Mesendoderm (in vitro differentiated cells): Measurements from ENCODE around the gene GET3.

Experiments used
- DNase-seq: peaks from one replicate; pipeline ENCODE4 v3.0.0; 2013
- H2AK5ac ChIP-seq: 2 replicates; pipeline ENCODE4 v1.6.1; 2013; ENCODE audit warnings: low read length, inconsistent platforms
- H2BK120ac ChIP-seq: 2 replicates; pipeline ENCODE4 v1.6.1; 2013; ENCODE audit warnings: low read depth, mild to moderate bottlenecking, low read length, moderate library complexity, mixed read lengths
- H2BK15ac ChIP-seq: replicated peaks from 2 replicates; pipeline ENCODE4 v1.6.1; 2013; ENCODE audit warnings: low read depth, mild to moderate bottlenecking, moderate library complexity
- H2BK5ac ChIP-seq: 2 replicates; pipeline ENCODE4 v1.6.1; 2013; ENCODE audit warnings: low read length, inconsistent platforms
- H3K18ac ChIP-seq: 2 replicates; pipeline ENCODE4 v1.6.1; 2013; ENCODE audit warnings: mild to moderate bottlenecking, low read length, mixed read lengths
- H3K23ac ChIP-seq: one replicate; pipeline ENCODE4 v1.6.1; 2013; ENCODE audit warnings: low read length
- H3K27ac ChIP-seq: 2 replicates; pipeline ENCODE4 v1.5.1; 2013; ENCODE audit warnings: low read depth, mild to moderate bottlenecking, inconsistent platforms, low read length, moderate library complexity
- H3K27me3 ChIP-seq: 2 replicates; pipeline ENCODE4 v1.6.1; 2013; ENCODE audit warnings: low read length, control low read depth, mild to moderate bottlenecking, inconsistent platforms; ENCODE audit not compliant: insufficient read depth, poor library complexity
- H3K36me3 ChIP-seq: 2 replicates; pipeline ENCODE4 v1.6.1; 2013; ENCODE audit warnings: low read length, inconsistent platforms; ENCODE audit not compliant: control insufficient read depth, insufficient read depth
- H3K4ac ChIP-seq: one replicate; pipeline ENCODE4 v1.6.1; 2013; ENCODE audit warnings: low read depth, mild to moderate bottlenecking, low read length, moderate library complexity
- H3K4me1 ChIP-seq: 2 replicates; pipeline ENCODE4 v1.6.1; 2013; ENCODE audit warnings: low read depth, low read length, inconsistent platforms; ENCODE audit not compliant: control insufficient read depth
- H3K4me2 ChIP-seq: 2 replicates; pipeline ENCODE4 v1.6.1; 2013; ENCODE audit warnings: low read length
- H3K4me3 ChIP-seq: 2 replicates; pipeline ENCODE4 v1.5.1; 2013; ENCODE audit warnings: mild to moderate bottlenecking, low read length
- H3K56ac ChIP-seq: one replicate; pipeline ENCODE4 v1.6.1; 2013; ENCODE audit warnings: low read length
- H3K79me1 ChIP-seq: 2 replicates; pipeline ENCODE4 v1.6.1; 2013; ENCODE audit warnings: low read length, inconsistent platforms
- H3K79me2 ChIP-seq: 2 replicates; pipeline ENCODE4 v1.6.1; 2013; ENCODE audit warnings: mild to moderate bottlenecking, low read length; ENCODE audit not compliant: control insufficient read depth, insufficient read depth
- H3K9ac ChIP-seq: 2 replicates; pipeline ENCODE4 v1.6.1; 2013; ENCODE audit warnings: low read length, inconsistent platforms
- H4K5ac ChIP-seq: one replicate; pipeline ENCODE4 v1.6.1; 2013; ENCODE audit warnings: low read length
- H4K8ac ChIP-seq: one replicate; pipeline ENCODE4 v1.6.1; 2013; ENCODE audit warnings: low read depth, mild to moderate bottlenecking, control low read depth, low read length, moderate library complexity
- WGBS: extraction: QIAGEN DNeasy Blood & Tissue Kit; methylation state at CpG from one replicate; pipeline ENCODE4 v1.1.7; 2013; ENCODE audit warnings: low lambda C conversion rate, missing lambda C conversion rate; ENCODE audit not compliant: insufficient coverage; ENCODE audit errors: extremely low coverage; 5-methylcytosine and 5-hydroxymethylcytosine counted together

GET3 gene

GRCh38 chr19:12698138-12698537 lies 39.2 kb upstream of the GET3 start:
- no peaks in the 10 kb centered on the region for H3K27me3 ChIP-seq
- H2AK5ac ChIP-seq: no peak overlapping the region
- no peak overlapping the region for H3K27ac ChIP-seq
- H3K79me1 ChIP-seq: peaks cover 4% of the 10 kb centered on the region
- no peak overlapping the region for H3K4me2 ChIP-seq
- no peak overlapping the region for H3K4ac ChIP-seq
- WGBS: no CpG with 5 or more reads among the region's 6 CpGs
- H2BK120ac ChIP-seq: no peak overlapping the region
- H3K56ac ChIP-seq: no peak overlapping the region
- no peak overlapping the region for H2BK5ac ChIP-seq
- no peak overlapping the region for H2BK15ac ChIP-seq
- peaks cover 12% of the 10 kb centered on the region for H3K36me3 ChIP-seq
- no peak for DNase-seq
- no peak overlapping the region for H3K4me3 ChIP-seq
- no peak overlapping the region for H3K18ac ChIP-seq
- H3K79me2 ChIP-seq: no peaks in the 10 kb centered on the region
- H3K9ac ChIP-seq: no peak overlapping the region
- H3K4me1 ChIP-seq: no peaks in the 10 kb centered on the region
- no peak overlapping the region for H3K23ac ChIP-seq
- H4K5ac ChIP-seq: no peak overlapping the region
- H4K8ac ChIP-seq: no peak overlapping the region

- Histone ChIP-seq H3K27ac (no peak overlapping the region), H2BK120ac (no peak overlapping the region), H3K4me3 (no peak overlapping the region), H4K5ac (no peak overlapping the region), H3K4me2 (no peak overlapping the region), H2BK15ac (no peak overlapping the region), H4K8ac (no peak overlapping the region), H3K79me1 (peaks cover 4% of the 10 kb centered on the region), H3K4me1 (no peaks in the 10 kb centered on the region), H2AK5ac (no peak overlapping the region), H3K27me3 (no peaks in the 10 kb centered on the region), H2BK5ac (no peak overlapping the region), H3K9ac (no peak overlapping the region), H3K4ac (no peak overlapping the region), H3K18ac (no peak overlapping the region), H3K79me2 (no peaks in the 10 kb centered on the region), H3K56ac (no peak overlapping the region), H3K36me3 (peaks cover 26% of the 10 kb centered on the region), H3K23ac (no peak overlapping the region)
- no peak for DNase-seq
- WGBS: no CpG with 5 or more reads among the region's 33 CpGs
Measured at GRCh38 chr19:12701596-12702282, 35.6 kb upstream of the GET3 start.

GRCh38 chr19:12703046-12703445 lies 34.3 kb upstream of the GET3 start:
- no CpG with 5 or more reads among the region's 9 CpGs for WGBS
- DNase-seq: peak; percentile 97

GRCh38 chr19:12705169-12705568 lies 32.1 kb upstream of the GET3 start:
- WGBS: no CpG with 5 or more reads among the region's 13 CpGs
- H4K8ac ChIP-seq: no peak overlapping the region
- H4K5ac ChIP-seq: no peak overlapping the region
- no peak overlapping the region for H2BK5ac ChIP-seq
- no peak overlapping the region for H2AK5ac ChIP-seq
- DNase-seq: no peak
- H2BK15ac ChIP-seq: no peak overlapping the region
- H3K18ac ChIP-seq: no peak overlapping the region
- H3K9ac ChIP-seq: no peak overlapping the region
- H3K27me3 ChIP-seq: no peaks in the 10 kb centered on the region
- H3K4ac ChIP-seq: no peak overlapping the region
- no peak overlapping the region for H3K4me2 ChIP-seq
- no peak overlapping the region for H3K27ac ChIP-seq
- H3K4me1 ChIP-seq: no peaks in the 10 kb centered on the region
- H3K36me3 ChIP-seq: peaks cover 31% of the 10 kb centered on the region
- peaks cover 4% of the 10 kb centered on the region for H3K79me1 ChIP-seq
- no peak overlapping the region for H2BK120ac ChIP-seq
- H3K56ac ChIP-seq: no peak overlapping the region
- no peak overlapping the region for H3K4me3 ChIP-seq
- H3K79me2 ChIP-seq: no peaks in the 10 kb centered on the region
- no peak overlapping the region for H3K23ac ChIP-seq

More at GRCh38 chr19:12703046-12703445, 34.3 kb upstream of the GET3 start:
- no peak overlapping the region for H3K4ac ChIP-seq
- no peak overlapping the region for H3K23ac ChIP-seq
- H3K79me1 ChIP-seq: peaks cover 4% of the 10 kb centered on the region
- no peaks in the 10 kb centered on the region for H3K79me2 ChIP-seq
- no peak overlapping the region for H3K4me2 ChIP-seq
- H2AK5ac ChIP-seq: no peak overlapping the region
- H4K5ac ChIP-seq: no peak overlapping the region
- peaks cover 26% of the 10 kb centered on the region for H3K36me3 ChIP-seq
- no peak overlapping the region for H3K4me3 ChIP-seq
- no peak overlapping the region for H3K27ac ChIP-seq
- H2BK5ac ChIP-seq: no peak overlapping the region
- no peaks in the 10 kb centered on the region for H3K4me1 ChIP-seq
- H3K18ac ChIP-seq: no peak overlapping the region
- no peak overlapping the region for H2BK15ac ChIP-seq
- no peaks in the 10 kb centered on the region for H3K27me3 ChIP-seq
- no peak overlapping the region for H3K9ac ChIP-seq
- H3K56ac ChIP-seq: no peak overlapping the region
- H2BK120ac ChIP-seq: no peak overlapping the region
- no peak overlapping the region for H4K8ac ChIP-seq

GRCh38 chr19:12705654-12706331 lies 31.5 kb upstream of the GET3 start:
- Histone ChIP-seq H3K56ac (no peak overlapping the region), H3K4me3 (no peak overlapping the region), H2BK15ac (no peak overlapping the region), H3K79me2 (no peaks in the 10 kb centered on the region), H3K79me1 (peaks cover 4% of the 10 kb centered on the region), H3K9ac (no peak overlapping the region), H3K4me1 (no peaks in the 10 kb centered on the region), H3K4ac (no peak overlapping the region), H3K18ac (no peak overlapping the region), H3K27me3 (no peaks in the 10 kb centered on the region), H3K4me2 (no peak overlapping the region), H3K23ac (no peak overlapping the region), H3K27ac (no peak overlapping the region), H4K5ac (no peak overlapping the region), H4K8ac (no peak overlapping the region), H3K36me3 (peaks cover 33% of the 10 kb centered on the region), H2BK5ac (no peak overlapping the region), H2AK5ac (no peak overlapping the region), H2BK120ac (no peak overlapping the region)
- DNase-seq: no peak
- no CpG with 5 or more reads among the region's 29 CpGs for WGBS
